GM12878 (cell line): ENCODE measurements around the gene WDR48. TPM values are rescaled to one million over a fixed set of nuclear protein-coding genes. Genes with fewer than 3 reads are reported as not detected.

Experiments used
- ATAC-seq: fragments of 200-7000 bp; cut with Tn5 transposase; 3 replicates; pipeline ENCODE4 v1.9.1; 2020; ENCODE audit warnings: mild to moderate bottlenecking, moderate library complexity
- BruUV-seq: library from RNA; stranded (reverse); fragments of 400-500 nt; replicated peaks from 2 replicates; lab custom pipeline; 2021; lab: Mats Ljungman, UMichigan
- CTCF ChIA-PET: fragments of 300-600 bp; sonication (Branson Sonifier 250); formaldehyde crosslinking; extraction: SDS; loops from one replicate; lab custom pipeline; 2021; ENCODE audit warnings: inconsistent platforms; lab: Yijun Ruan, JAX
- POLR2A ChIA-PET: fragments of 350-600 bp; formaldehyde crosslinking; extraction: SDS; loops from one replicate; lab custom pipeline; 2021; ENCODE audit warnings: inconsistent platforms; lab: Charles Lee
- RAD21 ChIA-PET: fragments of 300-600 bp; sonication (Branson Sonifier 250); formaldehyde crosslinking; loops from one replicate; lab custom pipeline; 2023; ENCODE audit warnings: antibody characterized with exemption; ENCODE audit not compliant: unreplicated experiment; lab: Charles Lee
- SMC1A ChIA-PET: fragments of 300-600 bp; sonication (Branson Sonifier 250); formaldehyde crosslinking; loops from one replicate; lab custom pipeline; 2023; ENCODE audit not compliant: unreplicated experiment, uncharacterized antibody; lab: Charles Lee
- DNase-seq: peaks from one replicate; pipeline ENCODE4 v3.0.0-alpha.2; 2011; ENCODE audit warnings: low read depth, low spot score
- FAIRE-seq: peaks from 3 replicates; lab custom pipeline; 2011; peaks lifted over from hg19 to GRCh38; lab: Jason Lieb, UNC
- H2AFZ ChIP-seq: 2 replicates; pipeline ENCODE4 v1.6.0; 2011; ENCODE audit warnings: low read depth, low read length, control low read depth; ENCODE audit not compliant: control insufficient read depth
- H3K27ac ChIP-seq: 2 replicates; pipeline ENCODE4 v1.5.1; 2011; ENCODE audit warnings: control low read depth; ENCODE audit not compliant: control insufficient read depth, insufficient read depth
- H3K27me3 ChIP-seq, 2 experiments: replicated peaks in 1 of 2; 2 replicates each; pipeline versions ENCODE4 v1.6.0 to v1.6.1; 2011; ENCODE audit warnings: low read length in 1 of 2; ENCODE audit not compliant: control insufficient read depth in 2 of 2, insufficient read depth in 2 of 2
- H3K36me3 ChIP-seq, 2 experiments: 2 replicates each; pipeline ENCODE4 v1.5.1; 2011; ENCODE audit warnings: low read length in 1 of 2; ENCODE audit not compliant: control insufficient read depth in 2 of 2, insufficient read depth in 2 of 2
- H3K4me1 ChIP-seq: 2 replicates; pipeline ENCODE4 v1.6.1; 2011; ENCODE audit warnings: mild to moderate bottlenecking, low read length, moderate library complexity, mixed read lengths; ENCODE audit not compliant: control insufficient read depth, insufficient read depth
- H3K4me2 ChIP-seq: 2 replicates; pipeline ENCODE4 v1.6.0; 2011; ENCODE audit warnings: control low read depth; ENCODE audit not compliant: control insufficient read depth, insufficient read depth
- H3K4me3 ChIP-seq: fragments of 200-600 bp; sonication (generic); 2 replicates; pipeline ENCODE4 v1.5.1; 2016
- H3K79me2 ChIP-seq: 2 replicates; pipeline ENCODE4 v1.6.0; 2011; ENCODE audit warnings: low read length; ENCODE audit not compliant: control insufficient read depth, insufficient read depth
- H3K9ac ChIP-seq: 2 replicates; pipeline ENCODE4 v1.8.0; 2011; ENCODE audit warnings: low read length, control low read depth, mixed read lengths; ENCODE audit not compliant: control insufficient read depth, insufficient read depth
- H3K9me3 ChIP-seq: replicated peaks from 3 replicates; pipeline ENCODE4 v1.5.1; 2011; ENCODE audit warnings: mild to moderate bottlenecking, low read length; ENCODE audit not compliant: control insufficient read depth, insufficient read depth
- H4K20me1 ChIP-seq: 2 replicates; pipeline ENCODE4 v1.6.0; 2011; ENCODE audit not compliant: control insufficient read depth, insufficient read depth
- ATF7 ChIP-seq: fragments of 450-650 bp; IDR thresholded peaks from 2 replicates; pipeline ENCODE4 v1.6.1; 2016; ENCODE audit warnings: low read depth, mild to moderate bottlenecking
- BRCA1 ChIP-seq: IDR thresholded peaks from 2 replicates; pipeline ENCODE4 v1.6.1; 2011; ENCODE audit warnings: low read depth, low read length, improper control_type of control experiment
- IKZF1 ChIP-seq: fragments of 450-650 bp; conservative IDR thresholded peaks from 2 replicates; pipeline ENCODE4 v1.6.1; 2017; ENCODE audit warnings: antibody characterized with exemption, mild to moderate bottlenecking
- IRF4 ChIP-seq: IDR thresholded peaks from 2 replicates; pipeline ENCODE4 v1.6.1; 2011; ENCODE audit warnings: low read depth, low read length
- MYC ChIP-seq: IDR thresholded peaks from 2 replicates; pipeline ENCODE4 v1.6.1; 2011; ENCODE audit warnings: mild to moderate bottlenecking, low read length, moderate library complexity, inconsistent platforms; ENCODE audit not compliant: insufficient read depth, insufficient replicate concordance, insufficient read length, severe bottlenecking
- PBX3 ChIP-seq: IDR thresholded peaks from 2 replicates; pipeline ENCODE4 v1.6.1; 2011; ENCODE audit warnings: mild to moderate bottlenecking, low read depth, low read length, moderate library complexity; ENCODE audit not compliant: insufficient replicate concordance
- RB1 ChIP-seq: fragments of 450-650 bp; formaldehyde crosslinking; IDR thresholded peaks from 2 replicates; pipeline ENCODE4 v1.6.1; 2017; ENCODE audit warnings: mild to moderate bottlenecking, borderline replicate concordance
- RELB ChIP-seq: fragments of 450-650 bp; IDR thresholded peaks from 2 replicates; pipeline ENCODE4 v1.6.1; 2017; ENCODE audit warnings: low read depth, mild to moderate bottlenecking, moderate library complexity
- SUPT20H ChIP-seq: IDR thresholded peaks from 2 replicates; pipeline ENCODE4 v1.6.1; 2011; ENCODE audit warnings: low read depth, mild to moderate bottlenecking, low read length, moderate library complexity, borderline replicate concordance; ENCODE audit not compliant: control insufficient read depth
- TCF12 ChIP-seq: IDR thresholded peaks from 2 replicates; pipeline ENCODE4 v1.6.1; 2011; ENCODE audit warnings: low read depth, mild to moderate bottlenecking, low read length
- USF2 ChIP-seq: IDR thresholded peaks from 2 replicates; pipeline ENCODE4 v1.6.1; 2011; ENCODE audit warnings: low read depth, low read length, improper control_type of control experiment, borderline replicate concordance
- ZNF274 ChIP-seq: IDR thresholded peaks from one replicate; pipeline ENCODE4 v1.8.0; 2011; ENCODE audit not compliant: insufficient read length, insufficient read depth
- WGBS: methylation state at CpG from one replicate; pipeline ENCODE4 v1.1.6; 2016; ENCODE audit warnings: low lambda C conversion rate; ENCODE audit not compliant: insufficient replicate concordance, insufficient coverage; ENCODE audit errors: missing lambda C conversion rate; 5-methylcytosine and 5-hydroxymethylcytosine counted together
- in situ Hi-C: fragments of 300-500 bp; cut with MboI; formaldehyde crosslinking; loops from 9 replicates; pipeline ENCODE4 v1.14.3; 2018; ENCODE audit warnings: mixed read lengths
- intact Hi-C: fragments of 100-400 bp; cut with micrococcal nuclease; formaldehyde crosslinking; loops from one replicate; pipeline ENCODE4 v1.14.2; 2022; ENCODE audit not compliant: unreplicated experiment
- polyA plus RNA-seq, 11 experiments: library from polyadenylated mRNA; depleted of rRNA in 4 of 11; unstranded in 6 of 11; stranded (reverse) in 5 of 11; fragments of >200 nt; fragmentation: Nextera tagmentation in 4 of 11; fragmentation: Illumina TruSeq in 1 of 11; extraction: Ambion mirVana in 4 of 11; extraction: Trizol in 1 of 11; gene quantifications; 1 replicate in 1 of 11; 2 replicates in 10 of 11; pipeline versions ENCODE4 v1.2.1 to v1.2.3, GENCODE V29; 2011 to 2016; ENCODE audit warnings: inconsistent platforms in 2 of 11, missing spikeins in 2 of 11, low read depth in 1 of 11
- total RNA-seq, 4 experiments: library from RNA; depleted of rRNA in 3 of 4; stranded (reverse); fragments of >200 nt in 3 of 4; fragmentation: Illumina TruSeq in 1 of 4; extraction: Trizol in 1 of 4; gene quantifications; 2 replicates each; pipeline versions ENCODE4 v1.2.1 to v1.2.3, GENCODE V29; 2013 to 2021
- TF ChIP-seq, protein P1 (sequence below): fragments of 450-650 bp; IDR thresholded peaks from 2 replicates; pipeline ENCODE4 v1.6.1; 2018; ENCODE audit warnings: mild to moderate bottlenecking, low read depth, moderate library complexity; ENCODE audit not compliant: partially characterized antibody

Gene WDR48
- total and polyA plus RNA-seq, 10 of the 15 experiments (the other 5 are each of a cell fraction or from before 2014, with no cell fraction given), result 16.8 to 43.8 (median 29.0) TPM

- Histone ChIP-seq H3K9ac (no peak overlapping the region), H3K4me2 (no peak overlapping the region), H4K20me1 (no peaks in the 10 kb centered on the region), H3K9me3 (no peaks in the 10 kb centered on the region), H3K27ac (no peak overlapping the region)
- POLR2A ChIA-PET, result no interaction called here
- ATAC-seq (no peak), FAIRE-seq (no peak)
- intact Hi-C loops (no loop called here), in situ Hi-C loops (no loop called here)
- no TSS peak for BruUV-seq
- CTCF ChIA-PET, result interaction anchor here (1.1 kb wide), 1 partner anchor 190 kb away, joined by 4 read pairs; no protein-coding TSS in a partner anchor
- TF ChIP-seq RB1, result no peak
- TF ChIP-seq, protein P1, sequence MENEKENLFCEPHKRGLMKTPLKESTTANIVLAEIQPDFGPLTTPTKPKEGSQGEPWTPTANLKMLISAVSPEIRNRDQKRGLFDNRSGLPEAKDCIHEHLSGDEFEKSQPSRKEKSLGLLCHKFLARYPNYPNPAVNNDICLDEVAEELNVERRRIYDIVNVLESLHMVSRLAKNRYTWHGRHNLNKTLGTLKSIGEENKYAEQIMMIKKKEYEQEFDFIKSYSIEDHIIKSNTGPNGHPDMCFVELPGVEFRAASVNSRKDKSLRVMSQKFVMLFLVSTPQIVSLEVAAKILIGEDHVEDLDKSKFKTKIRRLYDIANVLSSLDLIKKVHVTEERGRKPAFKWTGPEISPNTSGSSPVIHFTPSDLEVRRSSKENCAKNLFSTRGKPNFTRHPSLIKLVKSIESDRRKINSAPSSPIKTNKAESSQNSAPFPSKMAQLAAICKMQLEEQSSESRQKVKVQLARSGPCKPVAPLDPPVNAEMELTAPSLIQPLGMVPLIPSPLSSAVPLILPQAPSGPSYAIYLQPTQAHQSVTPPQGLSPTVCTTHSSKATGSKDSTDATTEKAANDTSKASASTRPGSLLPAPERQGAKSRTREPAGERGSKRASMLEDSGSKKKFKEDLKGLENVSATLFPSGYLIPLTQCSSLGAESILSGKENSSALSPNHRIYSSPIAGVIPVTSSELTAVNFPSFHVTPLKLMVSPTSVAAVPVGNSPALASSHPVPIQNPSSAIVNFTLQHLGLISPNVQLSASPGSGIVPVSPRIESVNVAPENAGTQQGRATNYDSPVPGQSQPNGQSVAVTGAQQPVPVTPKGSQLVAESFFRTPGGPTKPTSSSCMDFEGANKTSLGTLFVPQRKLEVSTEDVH, result no peak
- TF ChIP-seq BRCA1, result no peak
- TF ChIP-seq ATF7, result no peak
- TF ChIP-seq PBX3, result no peak
- TF ChIP-seq USF2, result no peak
- TF ChIP-seq MYC, result no peak
- TF ChIP-seq SUPT20H, result no peak
- TF ChIP-seq IKZF1, result no peak
- no peak for TF ChIP-seq IRF4
- no peak for TF ChIP-seq RELB
- TF ChIP-seq ZNF274, result no peak
- TF ChIP-seq TCF12, result no peak
- TF ChIP-seq, all 136 proteins: peak for 0
- ChIA-PET RAD21 (interaction anchor here (1.0 kb wide), 1 partner anchor 198 kb away, joined by 3 read pairs; no protein-coding TSS in a partner anchor), SMC1A (interaction anchor here (1.2 kb wide), 1 partner anchor 190 kb away, joined by 6 read pairs; no protein-coding TSS in a partner anchor)
- 84% methylated on average over 8 of the region's 8 CpGs for WGBS
- DNase-seq, result no peak
- H3K79me2 ChIP-seq, result no peaks in the 10 kb centered on the region
- no peak overlapping the region for H3K4me3 ChIP-seq
- H3K4me1 ChIP-seq, result no peaks in the 10 kb centered on the region
- no peak overlapping the region for H2AFZ ChIP-seq
- peaks cover 21 to 32% of the 10 kb centered on the region in 2 experiments; a peak in 3 of 4 replicates for H3K36me3 ChIP-seq
- H3K27me3 ChIP-seq, result no peaks in the 10 kb centered on the region
Observed at GRCh38 chr3:39097716-39098472, 46.1 kb downstream of the WDR48 start.
